Right cardiac atrium (tissue), 5 donors: Measurements from ENCODE around the gene CDH2. TPM values are rescaled to one million over a fixed set of nuclear protein-coding genes. Genes with fewer than 3 reads are reported as not detected.

Source experiments
- ATAC-seq, 2 donors: fragments of 200-7000 bp; cut with Tn5 transposase; one replicate each; pipeline versions ENCODE4 v1.8.0 to v1.9.1; 2020; ENCODE audit warnings: moderate library complexity in 2 of 2, mild to moderate bottlenecking in 1 of 2
- DNase-seq, 3 donors: peaks; one replicate each; pipeline ENCODE4 v3.0.0-alpha.2; 2020
- H3K27ac ChIP-seq: one replicate; pipeline ENCODE4 v1.5.1; 2013; ENCODE audit warnings: mild to moderate bottlenecking, low read length, control low read depth, moderate library complexity
- H3K27me3 ChIP-seq: one replicate; pipeline ENCODE4 v1.6.1; 2013; ENCODE audit not compliant: control insufficient read depth, insufficient read depth
- H3K4me1 ChIP-seq: one replicate; pipeline ENCODE4 v1.6.1; 2013; ENCODE audit warnings: low read length; ENCODE audit not compliant: control insufficient read depth, insufficient read depth
- H3K4me3 ChIP-seq: one replicate; pipeline ENCODE4 v1.5.1; 2013; ENCODE audit warnings: low read length, control low read depth
- H3K9me3 ChIP-seq: one replicate; pipeline ENCODE4 v1.6.1; 2013; ENCODE audit warnings: low read length; ENCODE audit not compliant: control insufficient read depth
- WGBS: extraction: QIAGEN DNeasy Blood & Tissue Kit; methylation state at CpG from one replicate; pipeline ENCODE4 v1.1.7; 2013; 5-methylcytosine and 5-hydroxymethylcytosine counted together
- intact Hi-C, 4 donors: fragments of 100-400 bp; cut with DNase I; formaldehyde crosslinking; loops; one replicate each; pipeline versions ENCODE4 v1.11.0 to v1.14.0; 2022 to 2023
- polyA plus RNA-seq: library from polyadenylated mRNA; stranded (reverse); fragments of 200-250 nt; gene quantifications from one replicate; pipeline ENCODE4 v1.2.3, GENCODE V29; 2013
- total RNA-seq, 4 donors: library from RNA; stranded (reverse); fragmentation: NEBNext Ultra II Directional; extraction: Animal tissue kit (Norgen Biotek cat#: 25700); gene quantifications; one replicate each; pipeline ENCODE4 v1.2.1, GENCODE V29; 2021
- donor health status: healthy with polysubstance abuse.
- donor health status: DM: no; HTN: yes; CAD: no.
- donor health status: DM: no; HTN: no; CAD: no.
- donor health status: DM: no; HTN: yes; CAD: no; lungs with severe emphysema.
- donor health status: DM: yes; HTN: yes; CAD: no.

CDH2 gene
- total and polyA plus RNA-seq, 5 donors: 75.6 to 338 (median 233) TPM

GRCh38 chr18:27994571-27994970 lies 182.4 kb downstream of the CDH2 start:
- intact Hi-C loops: no loop called here
- no peaks in the 10 kb centered on the region for H3K27me3 ChIP-seq
- DNase-seq: no peak
- H3K9me3 ChIP-seq: no peaks in the 10 kb centered on the region
- no peak overlapping the region for H3K4me3 ChIP-seq
- no peaks in the 10 kb centered on the region for H3K4me1 ChIP-seq
- ATAC-seq: no peak
- 36% methylated on average over 3 of the region's 3 CpGs for WGBS
- H3K27ac ChIP-seq: no peak overlapping the region

- 87% methylated on average over 2 of the region's 2 CpGs for WGBS
- Histone ChIP-seq H3K9me3 (no peaks in the 10 kb centered on the region), H3K4me3 (no peak overlapping the region), H3K27ac (no peak overlapping the region), H3K4me1 (no peaks in the 10 kb centered on the region), H3K27me3 (no peaks in the 10 kb centered on the region)
- intact Hi-C loops: no loop called here
- no peak for DNase-seq
- ATAC-seq: no peak
Measured at GRCh38 chr18:27991391-27991790, 185.5 kb downstream of the CDH2 start.

GRCh38 chr18:27985832-27986231 lies 191.1 kb downstream of the CDH2 start:
- Histone ChIP-seq H3K27ac (no peak overlapping the region), H3K4me1 (no peaks in the 10 kb centered on the region), H3K4me3 (no peak overlapping the region), H3K27me3 (no peaks in the 10 kb centered on the region), H3K9me3 (no peaks in the 10 kb centered on the region)
- peak in 1 of 2 donors; percentile 11 for ATAC-seq
- DNase-seq: no peak
- intact Hi-C loops: loop anchor here in 1 of 4 donors (10.0 kb wide), 1 partner anchor 51 kb away; no protein-coding TSS in a partner anchor
- 84% methylated on average over 7 of the region's 7 CpGs for WGBS

GRCh38 chr18:27983780-27984179 lies 193.2 kb downstream of the CDH2 start:
- DNase-seq: no peak

GRCh38 chr18:27976806-27977408 lies 200.0 kb downstream of the CDH2 start:
- Histone ChIP-seq H3K4me3 (no peak overlapping the region), H3K9me3 (no peaks in the 10 kb centered on the region), H3K4me1 (no peaks in the 10 kb centered on the region), H3K27me3 (no peaks in the 10 kb centered on the region), H3K27ac (no peak overlapping the region)
- DNase-seq (no peak), ATAC-seq (peak; percentile 36 to 73)
- intact Hi-C loops: no loop called here
- 59% methylated on average over 7 of the region's 7 CpGs for WGBS

More at GRCh38 chr18:27983780-27984179, 193.2 kb downstream of the CDH2 start:
- Histone ChIP-seq H3K27ac (no peak overlapping the region), H3K4me1 (no peaks in the 10 kb centered on the region), H3K9me3 (no peaks in the 10 kb centered on the region), H3K27me3 (no peaks in the 10 kb centered on the region), H3K4me3 (no peak overlapping the region)
- intact Hi-C loops: loop anchor here in 1 of 4 donors (10.0 kb wide), 1 partner anchor 49 kb away; no protein-coding TSS in a partner anchor
- no peak for ATAC-seq

- H3K27ac ChIP-seq: no peak overlapping the region
- no peak overlapping the region for H3K4me3 ChIP-seq
- no peaks in the 10 kb centered on the region for H3K4me1 ChIP-seq
- no peaks in the 10 kb centered on the region for H3K9me3 ChIP-seq
- WGBS: 78% methylated on average over 1 of the region's 1 CpG
- no peak for DNase-seq
- no peaks in the 10 kb centered on the region for H3K27me3 ChIP-seq
- intact Hi-C loops: no loop called here
- no peak for ATAC-seq
Measured at GRCh38 chr18:27970321-27970720, 206.6 kb downstream of the CDH2 start.

- WGBS: 65% methylated on average over 1 of the region's 1 CpG
- intact Hi-C loops: no loop called here
Measured at GRCh38 chr18:27969206-27969605, 207.7 kb downstream of the CDH2 start.

GRCh38 chr18:27967913-27968824 lies 208.8 kb downstream of the CDH2 start:
- Histone ChIP-seq H3K27ac (peak overlapping the region; percentile 23), H3K27me3 (no peaks in the 10 kb centered on the region), H3K9me3 (no peaks in the 10 kb centered on the region), H3K4me3 (no peak overlapping the region), H3K4me1 (no peaks in the 10 kb centered on the region)
- WGBS: 32% methylated on average over 4 of the region's 4 CpGs
- DNase-seq (no peak), ATAC-seq (peak; percentile 65 to 67)
- intact Hi-C loops: no loop called here

More at GRCh38 chr18:27969206-27969605, 207.7 kb downstream of the CDH2 start:
- ATAC-seq (no peak), DNase-seq (no peak)
- no peak overlapping the region for H3K4me3 ChIP-seq
- no peak overlapping the region for H3K27ac ChIP-seq
- H3K27me3 ChIP-seq: no peaks in the 10 kb centered on the region
- H3K4me1 ChIP-seq: no peaks in the 10 kb centered on the region
- H3K9me3 ChIP-seq: no peaks in the 10 kb centered on the region

GRCh38 chr18:27966881-27967280 lies 210.0 kb downstream of the CDH2 start:
- no peak for ATAC-seq
- no peaks in the 10 kb centered on the region for H3K4me1 ChIP-seq
- no peak overlapping the region for H3K27ac ChIP-seq
- H3K4me3 ChIP-seq: no peak overlapping the region
- no peaks in the 10 kb centered on the region for H3K27me3 ChIP-seq
- 77% methylated on average over 4 of the region's 4 CpGs for WGBS
- H3K9me3 ChIP-seq: no peaks in the 10 kb centered on the region
- DNase-seq: no peak
- intact Hi-C loops: no loop called here

GRCh38 chr18:27964811-27965210 lies 212.1 kb downstream of the CDH2 start:
- Histone ChIP-seq H3K27me3 (no peaks in the 10 kb centered on the region), H3K4me1 (no peaks in the 10 kb centered on the region), H3K27ac (no peak overlapping the region), H3K9me3 (no peaks in the 10 kb centered on the region), H3K4me3 (no peak overlapping the region)
- DNase-seq: no peak
- 17% methylated on average over 1 of the region's 1 CpG for WGBS
- ATAC-seq: no peak
- intact Hi-C loops: no loop called here

GRCh38 chr18:27959101-27959500 lies 217.8 kb downstream of the CDH2 start:
- DNase-seq: no peak
- H3K9me3 ChIP-seq: no peaks in the 10 kb centered on the region
- no peak overlapping the region for H3K27ac ChIP-seq
- H3K4me1 ChIP-seq: no peaks in the 10 kb centered on the region
- intact Hi-C loops: no loop called here
- ATAC-seq: no peak
- H3K4me3 ChIP-seq: no peak overlapping the region
- no peaks in the 10 kb centered on the region for H3K27me3 ChIP-seq
